ENCODE results near the gene SCYGR5. TPM values are rescaled to one million over a fixed set of nuclear protein-coding genes. Genes with fewer than 3 reads are reported as not detected.
A peak's percentile ranks its signal among the peaks of the same experiment; 100 is the strongest.

Gene SCYGR5
- total RNA-seq, 4 donors from 2014 or later = not detected

DNA sequence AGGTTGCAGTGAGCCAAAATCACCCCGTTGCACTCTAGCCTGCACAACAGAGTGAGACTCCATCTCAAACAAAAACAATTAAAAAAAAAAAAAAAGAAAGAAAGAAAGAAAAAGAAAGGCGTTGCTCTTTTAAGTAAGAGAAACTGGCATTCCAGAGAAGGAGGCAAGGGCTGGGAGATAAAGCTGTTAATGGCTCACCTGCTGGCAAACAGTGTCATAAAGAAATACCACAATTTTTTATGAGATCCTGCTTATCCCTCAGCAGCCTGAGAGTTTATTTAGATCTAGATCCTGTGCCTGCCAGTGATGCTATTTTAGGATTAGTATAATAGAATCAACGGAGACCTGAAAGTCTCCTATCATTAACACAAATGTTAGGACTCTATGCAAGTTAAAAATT lies 35.0 kb downstream of the SCYGR5 start:
- Histone ChIP-seq H3K4me1 (no peaks in the 10 kb centered on the region), H3K27ac (replicated peaks in 1 of 4) (no peak overlapping the region), H3K27me3 (no peaks in the 10 kb centered on the region), H3K9me3 (no peaks in the 10 kb centered on the region), H3K4me3 (no peak overlapping the region), H3K36me3 (no peaks in the 10 kb centered on the region)
- intact Hi-C loops (cut with DNase I) = no loop called here
- DNase-seq (ENCODE audit: extremely low spot score) = no peak
- WGBS = 83% methylated on average over 3 of the region's 3 CpGs
- TF ChIP-seq POLR2AphosphoS5 (IDR thresholded peaks at IDR 0.05) = no peak
- TF ChIP-seq POLR2A (IDR thresholded peaks at IDR 0.05; ENCODE audit: low read depth) = no peak
- TF ChIP-seq, protein P1, sequence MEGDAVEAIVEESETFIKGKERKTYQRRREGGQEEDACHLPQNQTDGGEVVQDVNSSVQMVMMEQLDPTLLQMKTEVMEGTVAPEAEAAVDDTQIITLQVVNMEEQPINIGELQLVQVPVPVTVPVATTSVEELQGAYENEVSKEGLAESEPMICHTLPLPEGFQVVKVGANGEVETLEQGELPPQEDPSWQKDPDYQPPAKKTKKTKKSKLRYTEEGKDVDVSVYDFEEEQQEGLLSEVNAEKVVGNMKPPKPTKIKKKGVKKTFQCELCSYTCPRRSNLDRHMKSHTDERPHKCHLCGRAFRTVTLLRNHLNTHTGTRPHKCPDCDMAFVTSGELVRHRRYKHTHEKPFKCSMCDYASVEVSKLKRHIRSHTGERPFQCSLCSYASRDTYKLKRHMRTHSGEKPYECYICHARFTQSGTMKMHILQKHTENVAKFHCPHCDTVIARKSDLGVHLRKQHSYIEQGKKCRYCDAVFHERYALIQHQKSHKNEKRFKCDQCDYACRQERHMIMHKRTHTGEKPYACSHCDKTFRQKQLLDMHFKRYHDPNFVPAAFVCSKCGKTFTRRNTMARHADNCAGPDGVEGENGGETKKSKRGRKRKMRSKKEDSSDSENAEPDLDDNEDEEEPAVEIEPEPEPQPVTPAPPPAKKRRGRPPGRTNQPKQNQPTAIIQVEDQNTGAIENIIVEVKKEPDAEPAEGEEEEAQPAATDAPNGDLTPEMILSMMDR (IDR thresholded peaks at IDR 0.05) = no peak
- TF ChIP-seq EP300 (IDR thresholded peaks at IDR 0.05) = no peak

DNA sequence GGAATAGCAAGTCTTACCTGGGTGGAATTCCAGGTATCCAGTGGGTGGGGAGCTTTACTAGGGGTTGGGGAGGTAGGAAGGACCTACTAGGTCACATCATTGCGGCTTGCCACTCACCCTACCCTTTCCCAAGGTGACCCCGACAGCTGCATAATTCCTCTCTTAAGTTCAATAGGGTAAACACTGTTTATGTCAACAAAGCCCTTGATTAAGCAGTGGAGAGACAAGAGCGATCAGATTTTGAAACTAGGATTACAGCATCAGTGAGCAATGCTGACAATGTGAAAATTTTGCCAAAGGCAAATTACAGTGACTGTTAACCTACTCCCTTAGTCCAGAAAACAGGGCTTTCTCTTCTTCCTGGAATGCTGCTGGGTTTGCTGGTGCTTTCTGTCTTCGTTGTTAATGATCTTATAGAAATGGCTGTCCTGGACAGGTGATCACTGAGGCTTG lies 36.7 kb downstream of the SCYGR5 start:
- Histone ChIP-seq H3K9me3 (no peaks in the 10 kb centered on the region), H3K27ac (replicated peaks in 1 of 4) (no peak overlapping the region), H3K27me3 (no peaks in the 10 kb centered on the region), H3K4me1 (no peaks in the 10 kb centered on the region), H3K4me3 (no peak overlapping the region), H3K36me3 (no peaks in the 10 kb centered on the region)
- DNase-seq (ENCODE audit: extremely low spot score) = no peak
- intact Hi-C loops (cut with DNase I) = no loop called here
- TF ChIP-seq POLR2AphosphoS5 (IDR thresholded peaks at IDR 0.05) = no peak
- 58% methylated on average over 4 of the region's 4 CpGs for WGBS

DNA sequence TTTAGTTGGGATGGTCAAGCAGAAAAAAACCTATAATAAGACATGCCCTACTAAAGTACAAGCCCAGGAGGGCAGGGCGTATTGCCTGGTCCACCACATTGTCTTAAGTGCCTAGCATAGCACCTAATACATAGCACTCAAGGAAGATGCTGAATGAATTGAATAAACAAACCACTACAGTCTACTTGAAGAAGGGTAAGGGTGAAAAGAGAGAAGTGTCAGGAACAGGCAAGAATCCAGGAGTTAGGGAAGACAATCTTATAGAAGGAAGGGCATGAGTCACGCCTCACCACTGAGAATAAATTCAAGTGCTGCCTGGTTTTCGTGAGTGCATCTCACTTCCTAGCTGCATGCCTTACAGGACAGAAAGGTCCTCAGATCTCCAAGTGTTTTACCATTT lies 37.4 kb downstream of the SCYGR5 start:
- Histone ChIP-seq H3K9me3 (no peaks in the 10 kb centered on the region), H3K27me3 (no peaks in the 10 kb centered on the region), H3K36me3 (no peaks in the 10 kb centered on the region), H3K4me1 (no peaks in the 10 kb centered on the region), H3K27ac (replicated peaks in 1 of 4) (no peak overlapping the region), H3K4me3 (no peak overlapping the region)
- 73% methylated on average over 3 of the region's 3 CpGs for WGBS
- TF ChIP-seq POLR2A (IDR thresholded peaks at IDR 0.05; ENCODE audit: low read depth) = no peak
- TF ChIP-seq, protein P1 (IDR thresholded peaks at IDR 0.05) = no peak
- no peak for TF ChIP-seq EP300 (IDR thresholded peaks at IDR 0.05)
- intact Hi-C loops (cut with DNase I) = no loop called here
- no peak for DNase-seq (ENCODE audit: extremely low spot score)

DNA sequence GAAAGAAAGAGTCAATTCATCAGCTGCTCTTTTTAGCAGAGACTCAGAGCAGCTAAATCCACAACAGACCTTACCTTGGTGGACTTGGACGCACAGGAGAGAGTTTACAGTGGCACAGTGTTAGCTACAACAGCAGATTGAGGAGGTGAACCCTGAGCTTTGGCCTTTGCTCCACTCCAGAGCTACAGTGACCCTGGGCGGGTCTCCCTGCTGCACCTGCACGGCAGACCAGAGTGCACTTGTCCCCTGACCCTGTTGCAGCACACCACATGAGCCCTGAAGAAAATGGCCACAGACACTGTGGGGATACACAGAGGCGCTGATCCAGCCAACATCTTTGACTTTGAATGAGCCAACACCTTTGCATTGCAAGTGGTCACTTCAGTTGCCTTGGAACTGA lies 40.3 kb downstream of the SCYGR5 start:
- H3K4me1 ChIP-seq = no peaks in the 10 kb centered on the region
- 82% methylated on average over 4 of the region's 4 CpGs for WGBS
- no peak overlapping the region for H3K4me3 ChIP-seq
- no peak overlapping the region for H3K27ac ChIP-seq (replicated peaks in 1 of 4)
- intact Hi-C loops (cut with DNase I) = no loop called here
- TF ChIP-seq EP300 (IDR thresholded peaks at IDR 0.05) = no peak
- TF ChIP-seq POLR2A (IDR thresholded peaks at IDR 0.05; ENCODE audit: low read depth) = no peak
- TF ChIP-seq, protein P1 (IDR thresholded peaks at IDR 0.05) = no peak
- TF ChIP-seq POLR2AphosphoS5 (IDR thresholded peaks at IDR 0.05) = no peak
- no peaks in the 10 kb centered on the region for H3K9me3 ChIP-seq
- no peaks in the 10 kb centered on the region for H3K36me3 ChIP-seq
- H3K27me3 ChIP-seq = no peaks in the 10 kb centered on the region
- DNase-seq (ENCODE audit: extremely low spot score) = peak; percentile 55

DNA sequence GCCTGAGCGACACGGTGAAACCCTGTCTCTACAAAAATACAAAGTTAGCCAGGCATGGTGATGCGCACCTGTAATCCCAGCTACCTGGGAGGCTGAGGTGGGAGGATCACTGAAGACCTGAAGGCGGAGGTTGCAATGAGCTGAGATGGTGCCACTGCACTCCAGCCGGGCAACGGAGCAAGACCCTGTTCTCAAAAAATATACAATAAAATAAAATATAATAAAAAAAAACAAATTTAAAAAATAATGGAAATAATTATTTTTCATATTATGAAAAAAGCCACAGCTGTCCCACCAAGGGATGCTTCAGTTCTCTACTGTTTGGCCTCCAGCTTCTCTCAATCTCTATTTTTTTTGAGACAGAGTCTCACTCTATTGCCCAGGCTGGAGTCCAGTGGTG lies 40.8 kb downstream of the SCYGR5 start:
- H3K4me1 ChIP-seq = no peaks in the 10 kb centered on the region
- 89% methylated on average over 6 of the region's 6 CpGs for WGBS
- no peaks in the 10 kb centered on the region for H3K27me3 ChIP-seq
- H3K36me3 ChIP-seq = no peaks in the 10 kb centered on the region
- H3K27ac ChIP-seq (replicated peaks in 1 of 4) = no peak overlapping the region
- H3K9me3 ChIP-seq = no peaks in the 10 kb centered on the region
- intact Hi-C loops (cut with DNase I) = no loop called here
- peak; percentile 62 for DNase-seq (ENCODE audit: extremely low spot score)
- no peak overlapping the region for H3K4me3 ChIP-seq
- no peak for TF ChIP-seq POLR2AphosphoS5 (IDR thresholded peaks at IDR 0.05)
- no peak for TF ChIP-seq EP300 (IDR thresholded peaks at IDR 0.05)
- TF ChIP-seq, protein P1 (IDR thresholded peaks at IDR 0.05) = no peak
- no peak for TF ChIP-seq POLR2A (IDR thresholded peaks at IDR 0.05; ENCODE audit: low read depth)

Data from esophagus muscularis mucosa (tissue), 4 donors.